GM12878 (cell line): ENCODE results near the gene PAM16. TPM values are rescaled to one million over a fixed set of nuclear protein-coding genes. Genes with fewer than 3 reads are reported as not detected.

ENCODE experiments used
- ATAC-seq: fragments of 200-7000 bp; cut with Tn5 transposase; 3 replicates; pipeline ENCODE4 v1.9.1; 2020; ENCODE audit warnings: mild to moderate bottlenecking, moderate library complexity
- BruUV-seq: library from RNA; stranded (reverse); fragments of 400-500 nt; replicated peaks from 2 replicates; lab custom pipeline; 2021; lab: Mats Ljungman, UMichigan
- CTCF ChIA-PET: fragments of 300-600 bp; sonication (Branson Sonifier 250); formaldehyde crosslinking; extraction: SDS; loops from one replicate; lab custom pipeline; 2021; ENCODE audit warnings: inconsistent platforms; lab: Yijun Ruan, JAX
- POLR2A ChIA-PET: fragments of 350-600 bp; formaldehyde crosslinking; extraction: SDS; loops from one replicate; lab custom pipeline; 2021; ENCODE audit warnings: inconsistent platforms; lab: Charles Lee
- RAD21 ChIA-PET: fragments of 300-600 bp; sonication (Branson Sonifier 250); formaldehyde crosslinking; loops from one replicate; lab custom pipeline; 2023; ENCODE audit warnings: antibody characterized with exemption; ENCODE audit not compliant: unreplicated experiment; lab: Charles Lee
- SMC1A ChIA-PET: fragments of 300-600 bp; sonication (Branson Sonifier 250); formaldehyde crosslinking; loops from one replicate; lab custom pipeline; 2023; ENCODE audit not compliant: unreplicated experiment, uncharacterized antibody; lab: Charles Lee
- DNase-seq: peaks from one replicate; pipeline ENCODE4 v3.0.0-alpha.2; 2011; ENCODE audit warnings: low read depth, low spot score
- FAIRE-seq: peaks from 3 replicates; lab custom pipeline; 2011; peaks lifted over from hg19 to GRCh38; lab: Jason Lieb, UNC
- H2AFZ ChIP-seq: 2 replicates; pipeline ENCODE4 v1.6.0; 2011; ENCODE audit warnings: low read depth, low read length, control low read depth; ENCODE audit not compliant: control insufficient read depth
- H3K27ac ChIP-seq: 2 replicates; pipeline ENCODE4 v1.5.1; 2011; ENCODE audit warnings: control low read depth; ENCODE audit not compliant: control insufficient read depth, insufficient read depth
- H3K27me3 ChIP-seq, 2 experiments: replicated peaks in 1 of 2; 2 replicates each; pipeline versions ENCODE4 v1.6.0 to v1.6.1; 2011; ENCODE audit warnings: low read length in 1 of 2; ENCODE audit not compliant: control insufficient read depth in 2 of 2, insufficient read depth in 2 of 2
- H3K36me3 ChIP-seq, 2 experiments: 2 replicates each; pipeline ENCODE4 v1.5.1; 2011; ENCODE audit warnings: low read length in 1 of 2; ENCODE audit not compliant: control insufficient read depth in 2 of 2, insufficient read depth in 2 of 2
- H3K4me1 ChIP-seq: 2 replicates; pipeline ENCODE4 v1.6.1; 2011; ENCODE audit warnings: mild to moderate bottlenecking, low read length, moderate library complexity, mixed read lengths; ENCODE audit not compliant: control insufficient read depth, insufficient read depth
- H3K4me2 ChIP-seq: 2 replicates; pipeline ENCODE4 v1.6.0; 2011; ENCODE audit warnings: control low read depth; ENCODE audit not compliant: control insufficient read depth, insufficient read depth
- H3K4me3 ChIP-seq: fragments of 200-600 bp; sonication (generic); 2 replicates; pipeline ENCODE4 v1.5.1; 2016
- H3K79me2 ChIP-seq: 2 replicates; pipeline ENCODE4 v1.6.0; 2011; ENCODE audit warnings: low read length; ENCODE audit not compliant: control insufficient read depth, insufficient read depth
- H3K9ac ChIP-seq: 2 replicates; pipeline ENCODE4 v1.8.0; 2011; ENCODE audit warnings: low read length, control low read depth, mixed read lengths; ENCODE audit not compliant: control insufficient read depth, insufficient read depth
- H3K9me3 ChIP-seq: replicated peaks from 3 replicates; pipeline ENCODE4 v1.5.1; 2011; ENCODE audit warnings: mild to moderate bottlenecking, low read length; ENCODE audit not compliant: control insufficient read depth, insufficient read depth
- H4K20me1 ChIP-seq: 2 replicates; pipeline ENCODE4 v1.6.0; 2011; ENCODE audit not compliant: control insufficient read depth, insufficient read depth
- BACH1 ChIP-seq: fragments of 450-650 bp; IDR thresholded peaks from 2 replicates; pipeline ENCODE4 v1.6.1; 2017; ENCODE audit warnings: mild to moderate bottlenecking, borderline replicate concordance
- CREM ChIP-seq: IDR thresholded peaks from 2 replicates; pipeline ENCODE4 v1.6.1; 2014; ENCODE audit warnings: antibody characterized with exemption, low read depth
- HDGF ChIP-seq: fragments of 450-650 bp; IDR thresholded peaks from 2 replicates; pipeline ENCODE4 v1.6.1; 2016; ENCODE audit warnings: antibody characterized with exemption
- NBN ChIP-seq: fragments of 450-650 bp; IDR thresholded peaks from 2 replicates; pipeline ENCODE4 v1.6.1; 2016
- POLR2A ChIP-seq: IDR thresholded peaks from 2 replicates; pipeline ENCODE4 v1.6.1; 2011; ENCODE audit warnings: low read depth, mild to moderate bottlenecking, low read length
- WGBS: methylation state at CpG from one replicate; pipeline ENCODE4 v1.1.6; 2016; ENCODE audit warnings: low lambda C conversion rate; ENCODE audit not compliant: insufficient replicate concordance, insufficient coverage; ENCODE audit errors: missing lambda C conversion rate; 5-methylcytosine and 5-hydroxymethylcytosine counted together
- in situ Hi-C: fragments of 300-500 bp; cut with MboI; formaldehyde crosslinking; loops from 9 replicates; pipeline ENCODE4 v1.14.3; 2018; ENCODE audit warnings: mixed read lengths
- intact Hi-C: fragments of 100-400 bp; cut with micrococcal nuclease; formaldehyde crosslinking; loops from one replicate; pipeline ENCODE4 v1.14.2; 2022; ENCODE audit not compliant: unreplicated experiment
- polyA plus RNA-seq, 11 experiments: library from polyadenylated mRNA; depleted of rRNA in 4 of 11; unstranded in 6 of 11; stranded (reverse) in 5 of 11; fragments of >200 nt; fragmentation: Nextera tagmentation in 4 of 11; fragmentation: Illumina TruSeq in 1 of 11; extraction: Ambion mirVana in 4 of 11; extraction: Trizol in 1 of 11; gene quantifications; 1 replicate in 1 of 11; 2 replicates in 10 of 11; pipeline versions ENCODE4 v1.2.1 to v1.2.3, GENCODE V29; 2011 to 2016; ENCODE audit warnings: inconsistent platforms in 2 of 11, missing spikeins in 2 of 11, low read depth in 1 of 11
- total RNA-seq, 4 experiments: library from RNA; depleted of rRNA in 3 of 4; stranded (reverse); fragments of >200 nt in 3 of 4; fragmentation: Illumina TruSeq in 1 of 4; extraction: Trizol in 1 of 4; gene quantifications; 2 replicates each; pipeline versions ENCODE4 v1.2.1 to v1.2.3, GENCODE V29; 2013 to 2021
- TF ChIP-seq, protein P1 (sequence below): fragments of 450-650 bp; IDR thresholded peaks from 2 replicates; pipeline ENCODE4 v1.6.1; 2017; ENCODE audit warnings: mild to moderate bottlenecking, low read depth, inconsistent platforms; ENCODE audit not compliant: poor library complexity, severe bottlenecking

PAM16 gene
- total and polyA plus RNA-seq, 10 of the 15 experiments (the other 5 are each of a cell fraction or from before 2014, with no cell fraction given): 18.5 to 94.3 (median 51.5) TPM

DNA sequence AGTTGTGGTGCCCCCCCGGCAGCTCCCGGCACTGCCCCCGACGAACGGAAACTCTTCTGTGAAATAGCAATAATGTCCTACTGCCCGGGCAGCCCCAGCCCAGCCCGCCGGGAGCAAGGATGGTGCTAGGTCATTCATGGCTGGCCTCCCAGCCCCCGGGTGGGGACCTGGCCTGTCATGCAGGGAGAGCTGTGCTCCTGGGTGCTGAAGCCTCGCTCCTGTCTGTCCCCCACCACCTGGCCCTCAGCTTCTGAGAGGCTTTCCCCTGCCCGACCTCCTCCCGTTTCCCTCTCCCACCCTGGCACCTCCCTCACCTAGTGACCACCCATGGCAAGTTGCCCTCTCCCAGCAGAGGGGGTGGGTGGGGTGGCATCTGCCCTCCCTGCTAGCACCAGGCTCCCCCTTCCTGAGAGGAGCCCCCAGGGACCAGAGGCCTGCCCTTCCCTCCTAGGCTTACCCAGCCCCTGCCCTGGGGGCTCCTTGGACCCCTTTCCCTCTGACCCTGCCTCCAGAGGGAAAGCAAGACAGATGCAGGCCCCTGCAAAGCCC lies 13.5 kb downstream of the PAM16 start:
- no peak for ATAC-seq
- no peak for DNase-seq
- Histone ChIP-seq H4K20me1 (no peaks in the 10 kb centered on the region), H3K4me2 (no peak overlapping the region), H3K27ac (no peak overlapping the region), H3K36me3 (peaks cover 0 to 18% of the 10 kb centered on the region in 2 experiments; a peak in 3 of 4 replicates), H3K4me3 (no peak overlapping the region), H3K9ac (no peak overlapping the region), H3K4me1 (no peaks in the 10 kb centered on the region), H2AFZ (no peak overlapping the region), H3K79me2 (no peaks in the 10 kb centered on the region), H3K27me3 (no peaks in the 10 kb centered on the region), H3K9me3 (no peaks in the 10 kb centered on the region)
- ChIA-PET SMC1A (no interaction called here), POLR2A (no interaction called here), CTCF (no interaction called here), RAD21 (no interaction called here)
- WGBS: 82% methylated on average over 12 of the region's 12 CpGs
- FAIRE-seq: no peak
- no TSS peak for BruUV-seq
- intact Hi-C loops (loop anchor here (10.0 kb wide), 1 partner anchor 133 kb away; no protein-coding TSS in a partner anchor), in situ Hi-C loops (no loop called here)
- TF ChIP-seq CREM (no peak), BACH1 (no peak), HDGF (no peak), NBN (no peak), POLR2A (peak; percentile 18; the same call in 1 of the 2 replicates)
- TF ChIP-seq, protein P1, sequence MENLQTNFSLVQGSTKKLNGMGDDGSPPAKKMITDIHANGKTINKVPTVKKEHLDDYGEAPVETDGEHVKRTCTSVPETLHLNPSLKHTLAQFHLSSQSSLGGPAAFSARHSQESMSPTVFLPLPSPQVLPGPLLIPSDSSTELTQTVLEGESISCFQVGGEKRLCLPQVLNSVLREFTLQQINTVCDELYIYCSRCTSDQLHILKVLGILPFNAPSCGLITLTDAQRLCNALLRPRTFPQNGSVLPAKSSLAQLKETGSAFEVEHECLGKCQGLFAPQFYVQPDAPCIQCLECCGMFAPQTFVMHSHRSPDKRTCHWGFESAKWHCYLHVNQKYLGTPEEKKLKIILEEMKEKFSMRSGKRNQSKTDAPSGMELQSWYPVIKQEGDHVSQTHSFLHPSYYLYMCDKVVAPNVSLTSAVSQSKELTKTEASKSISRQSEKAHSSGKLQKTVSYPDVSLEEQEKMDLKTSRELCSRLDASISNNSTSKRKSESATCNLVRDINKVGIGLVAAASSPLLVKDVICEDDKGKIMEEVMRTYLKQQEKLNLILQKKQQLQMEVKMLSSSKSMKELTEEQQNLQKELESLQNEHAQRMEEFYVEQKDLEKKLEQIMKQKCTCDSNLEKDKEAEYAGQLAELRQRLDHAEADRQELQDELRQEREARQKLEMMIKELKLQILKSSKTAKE: no peak
